ENCODE measurements around the gene AGAP1.

The AGAP1 gene

GRCh38 chr2:235804676-235805075 lies 310.8 kb downstream of the AGAP1 start:
- DNase-seq (ENCODE audit: low read depth, low spot score): no peak

GRCh38 chr2:235806986-235807750 lies 313.3 kb downstream of the AGAP1 start:
- DNase-seq (ENCODE audit: low read depth, low spot score): no peak

- DNase-seq (ENCODE audit: low read depth, low spot score): no peak
These were observed 314.5 kb downstream of the AGAP1 start for GRCh38 chr2:235808366-235808765.

DNA sequence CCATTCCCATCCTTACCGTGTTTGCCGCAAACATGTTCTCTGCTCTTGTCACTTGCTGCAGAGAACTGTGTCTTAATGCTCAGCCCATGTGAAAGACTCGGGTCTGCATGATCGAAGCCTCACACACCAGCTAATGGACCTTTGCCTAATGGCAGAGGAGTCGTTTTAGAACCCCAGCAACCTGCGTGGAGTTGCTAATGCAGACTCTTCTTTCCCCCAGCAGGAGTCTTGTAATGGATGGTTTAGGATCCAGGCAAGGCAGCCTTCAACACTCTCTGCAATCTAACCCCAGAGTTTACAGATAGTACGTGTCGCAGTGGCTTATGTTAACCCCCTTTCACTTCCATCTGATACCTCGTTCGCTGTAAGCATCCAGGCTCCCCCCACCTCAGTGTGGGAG lies 316.4 kb downstream of the AGAP1 start:
- DNase-seq (ENCODE audit: low read depth, low spot score): no peak

DNA sequence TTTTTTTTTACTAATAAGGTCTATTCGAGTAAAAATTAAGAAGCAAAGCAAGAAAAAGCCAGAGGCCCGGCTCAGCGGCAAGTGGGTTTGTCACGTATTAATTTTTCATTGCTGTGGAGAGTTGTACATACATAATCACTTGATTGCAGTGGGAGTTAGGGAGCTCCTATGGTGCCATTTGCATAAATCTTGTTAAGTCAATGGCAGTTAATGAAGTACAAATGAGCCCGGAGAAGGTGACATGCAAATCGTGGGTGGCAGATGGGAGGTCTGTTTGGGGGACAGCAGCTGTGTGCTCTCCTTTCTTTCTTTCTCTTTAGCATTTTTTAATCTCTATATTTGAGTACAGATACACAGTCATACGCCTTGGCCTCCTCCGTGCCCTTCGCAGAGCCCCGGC lies 317.0 kb downstream of the AGAP1 start:
- no peak for DNase-seq (ENCODE audit: low read depth, low spot score)

GRCh38 chr2:235811446-235812184 lies 317.8 kb downstream of the AGAP1 start:
- DNase-seq (ENCODE audit: low read depth, low spot score): no peak

DNA sequence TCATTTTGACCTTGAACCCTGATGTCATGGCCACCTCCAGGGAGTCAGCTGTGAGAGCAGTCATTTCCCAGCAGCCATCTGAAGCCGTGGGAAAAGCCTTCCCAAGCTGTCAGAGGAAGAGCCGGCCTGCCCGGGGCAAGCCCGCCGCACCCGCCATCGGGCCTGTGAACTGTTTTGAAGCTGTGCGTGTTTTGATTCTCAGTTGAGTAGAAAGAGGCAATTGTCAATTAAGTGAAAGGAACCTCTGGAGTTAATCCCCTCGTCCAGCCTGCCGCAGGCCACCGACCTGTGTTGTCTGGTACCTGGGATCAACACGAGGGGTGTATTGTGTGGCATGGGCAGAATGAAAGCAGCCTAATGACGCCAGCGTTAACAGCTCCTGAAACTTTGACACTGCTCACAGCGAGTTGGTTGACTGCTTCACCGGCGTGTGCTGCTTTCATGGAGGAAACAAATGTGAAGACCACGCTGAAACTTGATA lies 318.4 kb downstream of the AGAP1 start:
- no peak for DNase-seq (ENCODE audit: low read depth, low spot score)

- no peak for DNase-seq (ENCODE audit: low read depth, low spot score)
These were observed 319.6 kb downstream of the AGAP1 start for GRCh38 chr2:235813398-235813797.

DNA sequence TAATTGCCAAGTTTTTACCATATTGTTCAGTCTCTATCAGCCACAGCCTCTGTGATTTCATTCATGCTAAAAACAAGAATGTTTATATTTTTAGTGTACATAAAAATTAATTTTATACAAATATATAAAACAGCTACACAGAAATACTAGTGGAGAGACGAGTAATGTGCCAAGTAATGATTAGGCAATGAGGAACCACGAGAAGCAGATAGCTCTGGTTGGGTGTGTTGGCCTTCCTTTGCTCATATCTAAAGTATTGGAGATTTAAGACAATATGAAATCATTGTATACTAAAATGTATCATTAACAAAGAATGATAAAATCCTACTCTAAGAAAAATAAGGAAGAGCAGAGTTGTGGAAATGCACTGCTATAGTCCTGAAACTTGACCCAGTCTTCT lies 326.7 kb downstream of the AGAP1 start:
- no peak for DNase-seq (ENCODE audit: low read depth, low spot score)

DNA sequence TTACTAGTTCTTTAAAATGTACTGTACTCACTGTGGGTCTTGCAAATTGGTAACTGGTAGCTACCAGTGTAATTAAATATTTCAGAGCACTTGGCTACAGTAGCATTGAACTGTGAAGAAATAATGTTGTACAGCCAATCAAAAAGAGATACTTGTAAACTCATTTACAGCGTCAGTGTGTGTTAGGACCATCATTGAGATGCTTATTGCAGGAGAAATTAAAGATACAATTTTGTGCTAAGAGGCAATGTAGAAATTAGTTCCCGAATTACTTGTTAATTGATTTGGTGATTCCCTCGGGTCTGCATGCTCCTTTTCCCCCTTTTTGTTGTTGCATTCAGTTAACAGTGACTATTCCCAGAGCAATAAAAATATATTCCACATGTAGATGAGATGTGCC lies 330.5 kb downstream of the AGAP1 start:
- DNase-seq (ENCODE audit: low read depth, low spot score): no peak

GRCh38 chr2:235825946-235826345 lies 332.1 kb downstream of the AGAP1 start:
- no peak for DNase-seq (ENCODE audit: low read depth, low spot score)

DNA sequence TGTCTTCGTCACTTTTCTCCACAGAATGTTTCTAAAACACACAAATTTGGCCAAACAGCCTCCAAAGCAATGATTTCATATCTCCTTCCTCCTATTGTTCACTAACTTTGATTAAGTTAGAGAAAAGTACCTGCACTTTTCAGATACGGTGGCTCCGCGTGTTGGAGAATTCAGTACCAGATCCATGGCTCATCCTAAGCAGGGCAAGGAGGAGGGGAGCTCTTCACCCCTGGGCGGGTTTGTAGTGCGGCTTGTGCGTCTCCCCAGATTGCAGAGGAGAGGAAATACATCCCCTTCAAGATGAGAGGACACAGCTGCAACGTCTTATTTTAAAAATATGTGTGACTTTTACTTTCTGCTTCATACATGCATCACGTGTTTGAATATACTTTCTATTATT lies 333.0 kb downstream of the AGAP1 start:
- no peak for DNase-seq (ENCODE audit: low read depth, low spot score)

GRCh38 chr2:235827585-235827992 lies 333.7 kb downstream of the AGAP1 start:
- DNase-seq (ENCODE audit: low read depth, low spot score): no peak

DNA sequence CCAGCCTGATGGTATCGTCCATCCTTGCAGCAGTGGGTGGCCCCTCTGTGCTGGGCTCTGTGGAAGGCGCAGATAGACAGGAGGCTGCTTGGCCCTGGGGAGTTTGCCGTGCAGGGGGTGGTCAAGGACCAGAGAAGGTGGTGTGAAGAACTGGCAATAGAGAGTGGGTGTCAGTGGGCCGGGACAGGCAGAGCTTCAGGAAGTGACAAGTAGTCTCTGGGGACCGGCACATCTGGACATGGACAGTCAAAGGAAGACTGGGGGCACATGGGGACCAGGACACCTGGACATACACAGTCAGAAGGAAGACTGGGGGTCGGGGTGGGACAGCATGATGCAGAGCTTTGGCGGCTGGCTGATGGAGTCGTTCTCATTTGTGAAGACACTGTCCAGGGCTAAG lies 335.9 kb downstream of the AGAP1 start:
- no peak for DNase-seq (ENCODE audit: low read depth, low spot score)

GRCh38 chr2:235831755-235832154 lies 337.9 kb downstream of the AGAP1 start:
- no peak for DNase-seq (ENCODE audit: low read depth, low spot score)

GRCh38 chr2:235832941-235833340 lies 339.1 kb downstream of the AGAP1 start:
- no peak for DNase-seq (ENCODE audit: low read depth, low spot score)

- DNase-seq (ENCODE audit: low read depth, low spot score): no peak
These were observed 340.3 kb downstream of the AGAP1 start for GRCh38 chr2:235833971-235834620.

GRCh38 chr2:235834781-235835180 lies 340.9 kb downstream of the AGAP1 start:
- DNase-seq (ENCODE audit: low read depth, low spot score): no peak

GRCh38 chr2:235835810-235836209 lies 342.0 kb downstream of the AGAP1 start:
- no peak for DNase-seq (ENCODE audit: low read depth, low spot score)

DNA sequence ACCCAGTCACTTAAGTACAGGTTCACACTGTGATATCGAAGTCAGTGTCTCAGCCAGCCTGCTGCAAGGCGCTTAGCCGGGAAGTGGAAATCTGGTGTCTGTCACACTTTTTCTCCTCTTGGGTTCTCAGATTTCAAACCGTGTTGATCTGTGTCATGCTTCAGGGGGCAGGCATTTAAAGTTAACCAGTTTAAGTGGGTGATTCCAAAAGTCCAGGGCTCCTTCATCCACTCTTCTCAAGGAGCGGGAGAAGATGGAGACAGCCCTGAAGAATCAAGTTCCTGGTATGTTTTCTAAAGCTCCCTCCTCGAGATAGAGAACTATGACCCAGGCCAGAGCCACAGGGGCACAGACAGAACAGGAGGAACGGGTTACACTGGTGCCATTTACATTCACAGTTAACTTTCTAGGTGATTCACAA lies 342.7 kb downstream of the AGAP1 start:
- DNase-seq (ENCODE audit: low read depth, low spot score): no peak

DNA sequence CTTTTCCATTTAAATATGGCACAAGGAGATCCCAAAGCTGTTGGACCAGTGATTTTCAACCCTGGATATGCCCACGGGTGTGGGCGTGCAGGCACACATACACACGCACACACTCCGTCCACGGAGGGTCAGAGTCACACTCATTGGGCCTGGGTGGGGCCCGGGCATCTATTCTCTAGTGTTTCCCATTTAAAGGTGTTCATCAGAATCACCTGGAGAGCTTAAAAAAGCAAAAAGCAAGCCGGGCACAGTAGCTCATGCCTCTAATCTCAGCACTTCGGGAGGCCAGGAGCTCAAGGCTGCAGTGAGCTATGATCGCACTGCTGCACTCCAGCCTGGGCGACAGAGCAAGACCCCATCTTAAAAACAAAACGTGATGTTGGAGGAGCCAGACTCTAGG lies 345.4 kb downstream of the AGAP1 start:
- DNase-seq (ENCODE audit: low read depth, low spot score): no peak

- no peak for DNase-seq (ENCODE audit: low read depth, low spot score)
These were observed 346.1 kb downstream of the AGAP1 start for GRCh38 chr2:235839974-235840373.

DNA sequence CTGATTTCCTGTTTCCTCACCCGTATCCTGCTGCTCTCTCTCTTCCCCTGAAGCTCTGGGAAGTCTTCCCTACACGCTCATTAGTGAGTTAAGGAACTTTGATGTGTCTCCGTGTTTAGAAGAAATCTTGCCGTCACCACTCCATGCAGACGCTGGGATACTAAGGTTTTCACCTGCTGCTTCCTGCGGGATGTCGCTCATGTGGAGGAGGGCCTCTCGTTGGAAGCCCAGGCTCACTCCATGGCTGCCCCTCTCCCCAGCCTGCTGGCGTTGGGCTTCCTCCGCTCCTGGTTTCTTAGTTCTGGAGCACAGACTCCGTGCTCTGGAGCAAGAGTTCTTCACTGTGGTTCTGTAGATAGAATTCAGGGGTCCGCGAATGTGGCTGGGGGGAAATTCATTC lies 348.0 kb downstream of the AGAP1 start:
- DNase-seq (ENCODE audit: low read depth, low spot score): no peak
